T-cell (primary cell): ENCODE results near the gene SPATA46. TPM values are rescaled to one million over a fixed set of nuclear protein-coding genes. Genes with fewer than 3 reads are reported as not detected.

Experiments used
- ATAC-seq, 4 experiments: fragments of 200-7000 bp in 3 of 4; fragments of 150-1000 bp in 1 of 4; cut with Tn5 transposase; replicated peaks in 1 of 4; 1 replicate in 3 of 4; 2 replicates in 1 of 4; pipeline ENCODE4 v1.10.0; 2021; ENCODE audit warnings: moderate library complexity in 3 of 4, mild to moderate bottlenecking in 2 of 4, moderate number of reproducible peaks in 1 of 4
- CTCF ChIA-PET, 2 donors: fragments of 300-600 bp; sonication (Branson Sonifier 250); formaldehyde crosslinking; loops; one replicate each; lab custom pipeline; 2022; ENCODE audit warnings: antibody characterized with exemption in 2 of 2; lab: Charles Lee
- POLR2A ChIA-PET, 2 donors: fragments of 300-600 bp; sonication (Branson Sonifier 250); formaldehyde crosslinking; loops; one replicate each; lab custom pipeline; 2022; ENCODE audit warnings: antibody characterized with exemption in 2 of 2; lab: Charles Lee
- DNase-seq, 35 experiments: peaks; one replicate each; pipeline versions ENCODE4 v3.0.0 to v3.0.0-alpha.2; 2013 to 2023
- H3K27ac ChIP-seq: one replicate; pipeline ENCODE4 v1.5.1; 2013; ENCODE audit warnings: low read length
- H3K27me3 ChIP-seq, 2 experiments: replicated peaks in 1 of 2; 1 replicate in 1 of 2; 2 replicates in 1 of 2; pipeline versions ENCODE4 v1.6.1 to v1.7.0; 2013; ENCODE audit warnings: low read length in 1 of 2, mixed read lengths in 1 of 2; ENCODE audit not compliant: control insufficient read depth in 2 of 2, insufficient read depth in 2 of 2; ENCODE audit errors: extremely low read depth in 1 of 2
- H3K36me3 ChIP-seq, 2 donors: 1 replicate in 1 of 2; 2 replicates in 1 of 2; pipeline versions ENCODE4 v1.6.1 to v1.7.0; 2013; ENCODE audit warnings: low read length in 1 of 2; ENCODE audit not compliant: control insufficient read depth in 2 of 2, insufficient read depth in 1 of 2; ENCODE audit errors: extremely low read depth in 1 of 2
- H3K4me1 ChIP-seq, 2 experiments: 1 replicate in 1 of 2; 2 replicates in 1 of 2; pipeline versions ENCODE4 v1.6.1 to v1.7.0; 2013; ENCODE audit warnings: low read length in 2 of 2, mixed read lengths in 1 of 2; ENCODE audit not compliant: insufficient read depth in 2 of 2, control insufficient read depth in 1 of 2; ENCODE audit errors: extremely low read depth in 1 of 2
- H3K4me3 ChIP-seq, 2 donors: 1 replicate in 1 of 2; 2 replicates in 1 of 2; pipeline versions ENCODE4 v1.5.1 to v1.7.0; 2013; ENCODE audit warnings: mild to moderate bottlenecking in 2 of 2, low read length in 1 of 2, moderate library complexity in 1 of 2; ENCODE audit not compliant: control insufficient read depth in 1 of 2; ENCODE audit errors: extremely low read depth in 1 of 2
- H3K9me3 ChIP-seq: 2 replicates; pipeline ENCODE4 v1.7.0; 2013
- H3K27ac Mint-ChIP-seq, 2 donors: one replicate each; pipeline ENCODE4 v1.8.0; 2020 to 2021; ENCODE audit warnings: mild to moderate bottlenecking in 2 of 2, mixed read lengths in 2 of 2
- H3K27me3 Mint-ChIP-seq, 2 donors: one replicate each; pipeline ENCODE4 v1.8.0; 2021 to 2022; ENCODE audit warnings: mixed read lengths in 2 of 2
- H3K36me3 Mint-ChIP-seq: one replicate; pipeline ENCODE4 v1.8.0; 2021; ENCODE audit warnings: mixed read lengths
- H3K4me1 Mint-ChIP-seq, 3 donors: one replicate each; pipeline ENCODE4 v1.8.0; 2020 to 2022; ENCODE audit warnings: mixed read lengths in 3 of 3, mild to moderate bottlenecking in 1 of 3
- H3K4me3 Mint-ChIP-seq, 3 donors: one replicate each; pipeline ENCODE4 v1.8.0; 2020 to 2022; ENCODE audit warnings: mild to moderate bottlenecking in 3 of 3, mixed read lengths in 3 of 3, moderate library complexity in 3 of 3
- H3K9me3 Mint-ChIP-seq, 3 donors: one replicate each; pipeline ENCODE4 v1.8.0; 2020 to 2022; ENCODE audit warnings: mixed read lengths in 3 of 3
- WGBS: methylation state at CpG from one replicate; pipeline ENCODE4 v1.1.5; 2013; ENCODE audit warnings: missing lambda C conversion rate; ENCODE audit not compliant: insufficient coverage; 5-methylcytosine and 5-hydroxymethylcytosine counted together
- total RNA-seq, 35 experiments: library from RNA in 6 of 35; stranded (reverse) in 6 of 35; fragments of 120-200 nt in 1 of 35; gene quantifications; one replicate each; pipeline versions ENCODE4 v1.2.1 to v1.2.4 and lab custom pipeline; 2013 to 2026

The SPATA46 gene
- total RNA-seq, 5 donors from 2014 or later (not counting 1 experiment from before 2014, with no cell fraction given), result not detected

DNA sequence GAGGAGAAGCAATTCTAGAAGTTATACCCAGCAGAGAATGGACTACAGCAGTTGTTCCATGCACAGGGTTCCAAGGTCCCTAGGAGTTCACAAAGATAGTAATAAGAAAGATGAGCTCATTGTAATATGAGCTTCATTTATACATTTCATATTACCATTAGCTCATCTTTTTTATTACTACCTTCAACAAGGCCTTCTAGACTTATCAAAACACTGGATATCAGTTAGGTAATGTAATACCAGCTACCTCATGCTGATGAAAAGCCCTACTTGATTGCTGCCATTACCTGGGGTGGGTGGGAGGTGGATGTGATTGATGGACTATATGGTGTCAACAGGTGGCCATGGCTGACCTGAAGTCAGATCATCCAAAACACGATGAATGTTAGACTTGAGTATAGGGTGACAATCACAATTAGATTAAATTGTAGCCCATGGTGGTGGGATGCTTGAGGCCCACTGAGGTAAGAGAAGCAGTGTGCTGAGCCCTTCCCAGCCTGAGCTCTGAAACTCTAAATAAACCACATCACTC lies 34.1 kb downstream of the SPATA46 start:
- Histone ChIP-seq H3K27ac (no peak overlapping the region), H3K4me1 (no peaks in the 10 kb centered on the region), H3K36me3 (no peaks in the 10 kb centered on the region), H3K27me3 (no peaks in the 10 kb centered on the region), H3K4me3 (no peak overlapping the region), H3K9me3 (no peaks in the 10 kb centered on the region)
- Mint-ChIP-seq H3K27me3 (peaks cover 7 to 19% of the 10 kb centered on the region in 2 donors), H3K27ac (no peak overlapping the region), H3K36me3 (no peaks in the 10 kb centered on the region), H3K4me3 (no peak overlapping the region), H3K4me1 (no peaks in the 10 kb centered on the region), H3K9me3 (no peaks in the 10 kb centered on the region)
- ChIA-PET POLR2A (no interaction called here), CTCF (no interaction called here)
- ATAC-seq (no peak), DNase-seq (no peak)
- 83% methylated on average over 1 of the region's 1 CpG for WGBS

DNA sequence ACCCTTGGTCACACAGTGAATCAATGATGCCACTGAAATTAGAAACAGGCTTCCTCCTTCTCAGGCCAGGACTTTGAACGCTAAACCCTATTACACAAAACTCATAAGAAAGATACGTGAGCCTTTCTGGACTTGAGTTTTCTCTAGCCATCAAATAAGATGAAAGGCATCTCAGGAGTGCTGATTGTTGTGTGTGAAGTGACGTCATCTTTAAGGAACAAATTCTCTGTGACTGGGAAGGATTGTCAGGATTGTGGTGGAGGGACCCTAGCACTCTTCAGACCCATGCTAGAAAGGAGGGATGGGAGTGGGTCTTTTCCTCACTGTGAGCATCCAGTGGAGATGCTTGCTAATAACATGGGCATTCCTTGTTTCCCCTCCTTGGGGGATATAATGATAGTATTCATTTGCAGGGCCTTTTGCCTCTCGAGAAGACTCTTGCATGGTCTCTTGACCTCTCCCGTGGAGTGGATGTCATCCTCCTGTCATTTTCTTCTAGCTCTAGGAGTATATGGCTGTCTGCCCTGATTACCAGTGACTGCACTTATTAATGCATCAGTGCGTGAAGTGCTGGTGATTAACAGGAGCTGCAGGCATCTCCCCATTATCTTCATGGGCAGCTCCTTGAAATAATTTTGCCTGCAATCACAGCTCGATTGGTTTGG lies 39.9 kb downstream of the SPATA46 start:
- 80% methylated on average over 2 of the region's 7 CpGs for WGBS
- DNase-seq, result no peak
- ChIA-PET CTCF (no interaction called here), POLR2A (no interaction called here)
- Histone ChIP-seq H3K27ac (no peak overlapping the region), H3K27me3 (no peaks in the 10 kb centered on the region), H3K9me3 (no peaks in the 10 kb centered on the region), H3K36me3 (no peaks in the 10 kb centered on the region), H3K4me1 (no peaks in the 10 kb centered on the region), H3K4me3 (no peak overlapping the region)
- H3K4me1 Mint-ChIP-seq, result no peaks in the 10 kb centered on the region
- H3K27me3 Mint-ChIP-seq, result peaks cover 16 to 32% of the 10 kb centered on the region in 2 donors
- ATAC-seq, result no peak
- no peaks in the 10 kb centered on the region for H3K9me3 Mint-ChIP-seq
- H3K4me3 Mint-ChIP-seq, result no peak overlapping the region
- no peak overlapping the region for H3K27ac Mint-ChIP-seq
- H3K36me3 Mint-ChIP-seq, result no peaks in the 10 kb centered on the region

DNA sequence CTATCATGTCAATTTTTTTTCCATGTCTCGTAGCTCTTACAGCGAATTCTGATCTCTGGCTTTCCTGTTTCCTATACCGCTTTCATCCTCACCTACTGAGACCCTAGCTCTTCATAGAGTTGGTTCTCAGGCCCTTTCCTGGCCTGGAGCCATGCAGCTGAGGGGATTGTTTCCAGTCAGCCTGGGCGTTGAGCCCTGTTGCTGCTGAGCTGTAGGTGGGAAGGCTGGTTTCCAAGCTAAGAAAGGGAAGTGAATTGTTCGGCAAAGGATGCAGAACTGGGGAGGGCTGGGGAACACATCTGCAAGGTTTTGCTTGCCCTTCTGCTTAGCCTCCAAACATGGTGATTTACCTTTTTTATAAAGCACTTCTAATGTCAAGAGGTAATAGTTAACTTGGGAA lies 41.5 kb downstream of the SPATA46 start:
- H3K36me3 ChIP-seq, result no peaks in the 10 kb centered on the region
- no peaks in the 10 kb centered on the region for H3K4me1 ChIP-seq
- no peaks in the 10 kb centered on the region for H3K27me3 ChIP-seq
- DNase-seq (no peak), ATAC-seq (no peak)
- WGBS, result 100% methylated on average over 2 of the region's 5 CpGs
- H3K4me3 ChIP-seq, result no peak overlapping the region
- Mint-ChIP-seq H3K4me3 (no peak overlapping the region), H3K27me3 (peaks cover 16 to 29% of the 10 kb centered on the region in 2 donors), H3K36me3 (no peaks in the 10 kb centered on the region), H3K9me3 (no peaks in the 10 kb centered on the region), H3K27ac (no peak overlapping the region), H3K4me1 (no peaks in the 10 kb centered on the region)
- CTCF ChIA-PET, result no interaction called here
- POLR2A ChIA-PET, result no interaction called here
- no peak overlapping the region for H3K27ac ChIP-seq
- H3K9me3 ChIP-seq, result no peaks in the 10 kb centered on the region

DNA sequence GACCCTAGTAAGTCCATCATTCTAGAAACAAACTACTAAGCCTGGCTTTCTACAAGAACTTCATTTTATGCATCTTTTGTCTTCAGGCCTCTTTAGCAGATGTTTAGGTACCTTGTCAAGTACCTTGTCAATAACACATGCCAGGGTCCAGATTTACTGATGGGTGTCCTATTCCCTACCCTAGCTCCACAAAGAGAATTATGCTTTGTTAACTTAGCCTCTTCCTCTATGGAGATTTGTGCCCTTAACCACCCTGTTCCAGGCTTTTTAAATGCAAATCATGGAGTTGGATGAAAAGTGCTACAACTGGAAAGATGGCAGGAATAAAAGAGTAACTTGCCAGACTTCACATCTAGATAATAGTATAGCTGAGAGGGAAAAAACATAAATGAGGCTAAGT lies 42.7 kb downstream of the SPATA46 start:
- ChIA-PET POLR2A (no interaction called here), CTCF (no interaction called here)
- ATAC-seq, result no peak
- H3K4me3 ChIP-seq, result no peak overlapping the region
- H3K36me3 ChIP-seq, result no peaks in the 10 kb centered on the region
- no peaks in the 10 kb centered on the region for H3K9me3 ChIP-seq
- H3K27me3 ChIP-seq, result no peaks in the 10 kb centered on the region
- no peaks in the 10 kb centered on the region for H3K9me3 Mint-ChIP-seq
- H3K27ac Mint-ChIP-seq, result no peak overlapping the region
- H3K4me1 Mint-ChIP-seq, result no peaks in the 10 kb centered on the region
- H3K4me1 ChIP-seq, result no peaks in the 10 kb centered on the region
- no peaks in the 10 kb centered on the region for H3K36me3 Mint-ChIP-seq
- H3K27me3 Mint-ChIP-seq, result peaks cover 11 to 25% of the 10 kb centered on the region in 2 donors
- no peak for DNase-seq
- H3K4me3 Mint-ChIP-seq, result no peak overlapping the region
- H3K27ac ChIP-seq, result no peak overlapping the region

DNA sequence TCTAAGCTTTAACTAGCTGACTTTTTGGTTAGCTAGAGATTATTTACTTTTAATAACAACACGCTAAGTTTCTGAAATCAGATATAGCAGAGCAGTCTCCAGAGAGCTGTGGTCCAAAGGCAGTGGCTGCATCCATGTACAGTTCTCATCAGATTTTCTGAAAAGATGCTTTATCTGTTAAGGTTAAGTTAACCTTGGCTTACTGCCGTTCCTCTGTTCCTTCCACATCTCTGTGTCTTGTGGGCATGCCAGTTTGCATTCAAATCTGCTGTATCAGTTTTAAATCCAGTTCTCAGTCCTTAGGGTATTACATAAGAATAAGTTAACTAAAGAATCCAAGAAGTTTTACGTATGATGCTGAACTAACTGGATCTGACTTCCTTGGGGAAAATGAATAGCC lies 46.8 kb downstream of the SPATA46 start:
- H3K4me3 ChIP-seq, result no peak overlapping the region
- H3K36me3 ChIP-seq, result no peaks in the 10 kb centered on the region
- H3K4me1 ChIP-seq, result no peaks in the 10 kb centered on the region
- DNase-seq, result no peak
- Mint-ChIP-seq H3K4me3 (no peak overlapping the region), H3K4me1 (no peaks in the 10 kb centered on the region), H3K27me3 (peaks cover 2 to 15% of the 10 kb centered on the region in 2 donors), H3K27ac (no peak overlapping the region), H3K9me3 (no peaks in the 10 kb centered on the region), H3K36me3 (no peaks in the 10 kb centered on the region)
- H3K27ac ChIP-seq, result no peak overlapping the region
- ATAC-seq, result no peak
- CTCF ChIA-PET, result no interaction called here
- H3K9me3 ChIP-seq, result no peaks in the 10 kb centered on the region
- no peaks in the 10 kb centered on the region for H3K27me3 ChIP-seq
- WGBS, result no CpG with 5 or more reads among the region's 3 CpGs
- POLR2A ChIA-PET, result no interaction called here

DNA sequence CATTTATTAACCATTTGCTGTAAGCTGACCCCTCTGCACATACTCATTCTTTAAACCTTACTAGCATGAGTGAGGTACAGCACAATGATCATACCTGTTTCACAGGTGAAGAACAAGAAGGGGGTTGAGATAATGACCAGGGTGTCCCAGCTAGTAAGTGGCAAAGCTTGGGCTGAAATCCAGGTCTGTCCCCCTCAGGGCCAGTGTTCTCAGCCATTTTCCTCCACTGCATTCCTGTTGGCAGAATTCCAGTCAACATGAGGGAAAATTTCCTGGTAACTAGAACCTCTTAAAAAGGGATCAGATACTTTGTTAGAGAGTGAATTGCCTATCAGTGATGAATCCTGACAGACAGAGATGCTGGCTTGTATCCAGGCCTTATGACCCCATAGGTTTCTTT lies 48.1 kb downstream of the SPATA46 start:
- ChIA-PET CTCF (no interaction called here), POLR2A (no interaction called here)
- no peak overlapping the region for H3K4me3 Mint-ChIP-seq
- H3K9me3 Mint-ChIP-seq, result no peaks in the 10 kb centered on the region
- H3K4me1 ChIP-seq, result no peaks in the 10 kb centered on the region
- H3K9me3 ChIP-seq, result no peaks in the 10 kb centered on the region
- no peak overlapping the region for H3K27ac Mint-ChIP-seq
- H3K27ac ChIP-seq, result no peak overlapping the region
- no peaks in the 10 kb centered on the region for H3K27me3 ChIP-seq
- no peak overlapping the region for H3K4me3 ChIP-seq
- DNase-seq (no peak), ATAC-seq (no peak)
- no peaks in the 10 kb centered on the region for H3K4me1 Mint-ChIP-seq
- H3K36me3 Mint-ChIP-seq, result no peaks in the 10 kb centered on the region
- no peaks in the 10 kb centered on the region for H3K36me3 ChIP-seq
- peaks cover 0 to 12% of the 10 kb centered on the region in 2 donors for H3K27me3 Mint-ChIP-seq

DNA sequence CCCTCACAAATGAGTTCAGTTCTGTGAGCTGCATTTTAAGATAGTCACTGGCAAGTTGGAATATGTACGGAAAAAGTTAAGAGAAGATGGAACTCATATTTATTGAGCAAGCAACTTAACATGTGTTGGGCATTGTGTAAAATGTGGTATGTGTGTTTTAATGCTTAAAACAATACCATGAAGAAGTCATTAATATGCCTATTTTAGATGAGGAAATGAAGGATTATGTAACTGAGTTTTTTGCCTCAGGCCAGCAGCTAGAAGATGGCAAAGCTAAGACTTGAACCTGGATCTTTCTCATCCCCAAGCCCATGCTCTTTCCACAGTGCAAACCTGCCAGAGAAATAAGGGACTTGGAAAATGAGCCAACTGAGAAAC lies 48.9 kb downstream of the SPATA46 start:
- ATAC-seq, result no peak
- H3K4me3 ChIP-seq, result no peak overlapping the region
- Mint-ChIP-seq H3K9me3 (no peaks in the 10 kb centered on the region), H3K27me3 (peaks cover 0 to 10% of the 10 kb centered on the region in 2 donors), H3K27ac (no peak overlapping the region), H3K36me3 (no peaks in the 10 kb centered on the region), H3K4me1 (no peaks in the 10 kb centered on the region), H3K4me3 (no peak overlapping the region)
- no CpG with 5 or more reads among the region's 1 CpG for WGBS
- ChIA-PET CTCF (no interaction called here), POLR2A (no interaction called here)
- no peak for DNase-seq
- no peaks in the 10 kb centered on the region for H3K9me3 ChIP-seq
- H3K27me3 ChIP-seq, result no peaks in the 10 kb centered on the region
- H3K27ac ChIP-seq, result no peak overlapping the region
- H3K4me1 ChIP-seq, result no peaks in the 10 kb centered on the region
- no peaks in the 10 kb centered on the region for H3K36me3 ChIP-seq
